Nucleus accumbens (tissue), 56 donors: ENCODE results near the gene DNAI1.

Source experiments
- DNase-seq, 56 donors: peaks; one replicate each; lab custom pipeline; 2025; lab: John Stamatoyannopoulos, UW

DNAI1 gene

DNA sequence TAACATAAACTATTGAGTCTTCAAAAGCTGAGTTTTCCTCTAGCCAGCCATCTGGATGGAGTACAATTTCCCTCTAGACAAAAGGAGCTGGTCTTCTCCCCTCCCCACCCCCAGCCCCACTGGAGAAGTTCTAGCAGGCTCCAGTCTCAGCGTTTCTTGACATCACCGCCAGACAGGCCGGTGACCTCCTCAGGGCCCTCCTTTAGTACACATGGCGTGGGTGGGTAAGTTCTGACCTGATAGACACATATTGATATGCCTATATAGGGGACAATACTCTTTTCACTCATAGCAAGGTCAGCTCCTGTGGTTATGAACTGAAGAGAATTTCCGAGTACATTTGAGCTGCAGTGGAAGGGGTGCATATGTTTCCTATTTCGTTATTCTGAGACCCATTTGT lies 27.2 kb downstream of the DNAI1 start:
- DNase-seq, result no peak

GRCh38 chr9:34486572-34486971 lies 28.0 kb downstream of the DNAI1 start:
- DNase-seq, result no peak

DNA sequence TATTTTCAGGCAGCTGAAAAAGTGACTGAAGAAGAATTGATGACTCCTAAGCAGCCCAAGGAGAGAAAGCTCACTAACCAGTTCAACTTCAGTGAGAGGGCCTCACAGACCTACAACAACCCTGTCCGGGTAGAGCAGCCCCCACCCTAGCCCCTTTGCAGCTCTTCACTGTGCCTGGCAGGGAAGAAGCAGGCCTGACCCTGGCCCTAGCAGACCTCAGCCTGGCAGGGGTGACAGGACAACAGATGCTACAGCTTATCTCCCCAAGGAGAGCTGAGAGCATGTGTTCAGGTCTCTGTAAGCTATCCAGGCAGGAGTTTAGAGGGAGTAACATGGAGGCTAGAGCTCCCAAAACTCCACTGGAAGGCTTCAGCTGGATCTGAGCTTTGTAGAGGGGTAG lies 31.8 kb downstream of the DNAI1 start:
- no peak for DNase-seq

- no peak for DNase-seq
These were observed 32.2 kb downstream of the DNAI1 start for GRCh38 chr9:34490760-34491159.

DNA sequence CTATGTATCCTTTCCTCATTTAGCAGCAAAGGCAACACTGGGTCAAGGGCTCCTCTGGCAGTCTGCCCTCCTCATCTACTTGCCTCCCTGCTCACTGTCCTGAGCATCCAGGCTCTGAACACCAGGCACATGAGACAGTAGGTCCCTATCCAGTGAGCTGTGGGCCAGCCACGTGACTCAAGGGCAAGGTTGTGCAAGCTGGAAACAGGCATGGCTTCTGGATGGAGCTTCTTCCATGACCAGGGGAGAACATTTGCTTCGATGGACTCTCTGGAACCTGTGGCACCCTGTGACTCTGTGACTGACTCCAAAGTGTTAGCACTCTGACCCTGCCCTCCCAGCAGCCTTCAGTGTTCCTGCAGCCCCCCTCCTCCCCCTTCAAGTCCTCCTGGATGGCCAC lies 33.0 kb downstream of the DNAI1 start:
- no peak for DNase-seq

DNA sequence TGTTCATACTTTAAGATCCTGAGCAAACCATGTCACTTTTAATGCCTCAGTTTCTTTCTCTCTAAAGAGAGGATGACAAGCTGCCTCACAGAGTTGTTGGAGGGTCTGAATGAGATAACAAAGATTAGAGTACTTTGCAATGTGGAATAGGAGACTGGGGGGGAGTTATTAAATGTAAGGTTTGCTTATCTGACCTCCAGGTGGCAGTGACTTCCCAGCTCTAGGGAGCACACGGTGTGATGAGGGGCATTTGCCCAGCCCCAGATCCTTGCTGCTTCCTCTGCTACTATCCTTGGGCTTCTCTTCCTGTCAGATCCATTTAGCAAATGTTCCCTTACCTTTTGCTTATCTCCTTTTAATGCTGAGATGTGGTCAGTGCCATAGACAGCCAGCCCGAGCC lies 33.4 kb downstream of the DNAI1 start:
- DNase-seq, result no peak

GRCh38 chr9:34493972-34494535 lies 35.4 kb downstream of the DNAI1 start:
- DNase-seq, result peak in 4 of 56 donors; percentile 8 to 21 (median 15)

GRCh38 chr9:34496149-34496712 lies 37.6 kb downstream of the DNAI1 start:
- DNase-seq, result no peak

GRCh38 chr9:34498553-34498952 lies 39.9 kb downstream of the DNAI1 start:
- peak in 6 of 56 donors; percentile 9 to 28 (median 16) for DNase-seq

DNA sequence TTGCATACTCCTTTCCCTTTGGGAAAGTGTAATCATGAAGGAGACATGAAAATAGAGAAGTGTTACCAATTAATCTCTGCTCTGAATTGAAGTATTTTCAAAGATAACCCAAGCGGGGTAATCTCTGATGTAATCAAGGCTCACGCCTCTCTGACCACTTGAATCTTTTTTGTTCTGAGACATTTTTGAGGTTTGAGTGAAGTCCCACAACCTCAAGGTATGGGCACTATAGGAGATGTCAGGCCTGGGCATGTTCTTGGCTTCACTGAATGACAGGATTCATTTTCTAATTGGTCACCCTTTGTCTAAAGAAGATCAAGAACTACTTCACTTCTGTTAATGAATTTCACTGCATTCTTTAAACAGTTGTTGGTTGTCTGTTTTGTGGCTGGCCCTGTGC lies 40.5 kb downstream of the DNAI1 start:
- DNase-seq, result no peak

- DNase-seq, result peak in 46 of 56 donors; percentile 14 to 81 (median 48)
These were observed 42.1 kb downstream of the DNAI1 start for GRCh38 chr9:34500623-34501267.

DNA sequence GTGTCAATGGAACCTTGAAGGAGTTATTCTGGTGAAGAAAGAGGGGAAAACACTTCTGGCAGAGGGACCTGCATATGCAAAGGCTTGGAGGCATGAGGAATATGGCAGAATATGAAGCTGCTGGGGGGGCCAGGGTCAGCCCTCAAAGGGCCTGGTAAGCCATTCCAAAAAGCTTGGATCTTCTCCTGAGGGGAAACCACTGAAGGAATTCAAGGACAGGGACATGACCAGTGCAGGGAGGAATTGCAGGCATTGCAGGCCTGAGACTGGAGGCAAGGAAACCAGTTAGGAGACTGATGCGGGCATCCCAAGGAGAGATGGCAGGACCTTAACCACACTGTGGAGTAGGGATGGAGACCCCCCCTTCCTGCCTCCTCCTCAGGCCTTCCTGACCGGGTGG lies 42.8 kb downstream of the DNAI1 start:
- DNase-seq, result no peak

- DNase-seq, result peak; percentile 60 to 100 (median 97)
These were observed 43.4 kb downstream of the DNAI1 start for GRCh38 chr9:34501889-34502425.

DNA sequence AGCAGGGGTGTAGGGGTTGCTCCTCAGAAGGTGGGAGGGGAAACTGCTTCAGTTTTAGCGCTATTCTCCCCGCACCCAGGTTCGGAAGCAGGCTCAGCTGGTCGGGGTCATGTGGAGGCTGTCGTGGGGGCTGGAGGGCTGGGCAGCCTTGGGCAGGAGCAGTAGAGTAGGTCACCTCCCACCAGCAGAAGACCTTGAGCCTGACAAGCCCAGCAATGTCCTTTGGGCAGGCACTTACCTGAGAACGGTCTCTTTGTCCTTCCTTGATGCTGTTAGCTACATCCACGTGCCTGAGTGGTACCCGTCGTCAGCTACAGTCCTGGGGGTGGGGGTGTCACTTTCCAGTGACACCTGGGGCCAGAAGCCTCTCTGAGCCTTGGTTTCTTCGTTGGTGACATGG lies 43.9 kb downstream of the DNAI1 start:
- peak in 4 of 56 donors; percentile 51 to 77 (median 61) for DNase-seq

- DNase-seq, result peak in 9 of 56 donors; percentile 16 to 58 (median 43)
These were observed 44.3 kb downstream of the DNAI1 start for GRCh38 chr9:34502891-34503290.

DNA sequence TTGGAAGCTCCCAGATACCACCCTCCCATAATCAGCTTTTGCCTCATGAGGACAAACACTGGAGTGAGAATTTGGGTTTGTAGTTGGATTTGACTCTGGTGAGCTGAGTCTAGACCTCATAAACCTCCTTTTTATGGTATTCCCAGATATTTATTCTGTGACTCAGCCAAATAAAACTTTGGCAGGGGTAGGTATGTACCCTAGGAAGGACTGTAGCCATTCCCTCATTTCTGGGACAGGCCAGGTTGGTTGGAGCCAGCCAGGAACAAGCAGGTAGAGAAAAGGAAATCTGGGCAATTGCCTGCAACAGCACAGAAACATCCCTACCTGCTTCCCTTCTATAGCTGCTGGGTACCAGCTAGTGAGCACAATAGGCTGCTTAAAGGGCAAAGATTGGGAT lies 44.8 kb downstream of the DNAI1 start:
- DNase-seq, result no peak

DNA sequence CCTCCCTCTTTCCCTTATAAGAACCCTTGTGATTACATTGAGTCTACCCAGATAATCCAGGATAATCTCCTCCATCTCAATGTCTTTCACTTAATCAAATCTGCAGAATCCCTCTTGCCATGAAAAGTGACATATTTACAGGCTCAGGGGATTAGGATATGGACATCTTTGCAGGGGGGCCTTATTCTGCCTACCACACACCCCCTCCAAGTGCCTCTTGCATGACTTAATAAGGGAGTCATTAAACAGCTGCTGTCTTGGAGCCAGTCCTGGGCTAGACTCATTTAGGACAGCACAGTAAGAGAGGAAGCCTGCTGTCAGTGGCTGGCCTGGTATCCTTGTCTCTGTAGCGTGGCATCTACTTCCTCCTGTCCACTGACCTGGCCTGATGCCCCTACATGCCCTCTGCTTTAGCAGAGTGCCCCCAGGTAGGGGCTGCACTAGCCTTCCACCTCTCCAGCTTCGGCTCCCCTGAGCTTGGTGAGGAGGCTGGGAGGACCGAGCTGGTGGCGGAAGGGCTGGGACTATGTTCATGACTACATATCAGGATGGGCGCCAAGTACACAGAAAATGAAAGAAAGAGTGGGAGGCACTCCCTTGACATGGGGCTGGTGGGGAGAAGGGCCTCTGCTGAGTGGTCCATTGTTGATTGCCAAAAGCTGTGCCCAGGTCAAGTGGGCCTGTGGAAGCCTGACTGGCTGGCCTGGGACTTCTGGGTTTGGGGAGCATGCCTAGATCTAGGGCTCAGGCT lies 46.9 kb downstream of the DNAI1 start:
- no peak for DNase-seq

- DNase-seq, result peak in 2 of 56 donors; percentile 12 to 31
These were observed 48.0 kb downstream of the DNAI1 start for GRCh38 chr9:34506623-34507022.

- DNase-seq, result no peak
These were observed 49.0 kb downstream of the DNAI1 start for GRCh38 chr9:34507556-34507955.

GRCh38 chr9:34507966-34508365 lies 49.4 kb downstream of the DNAI1 start:
- no peak for DNase-seq

- no peak for DNase-seq
These were observed 49.9 kb downstream of the DNAI1 start for GRCh38 chr9:34508463-34508862.
